GM19463 (cell line): ENCODE measurements around the gene NOL8.

Source experiments
- ATAC-seq: cut with Tn5 transposase; IDR thresholded peaks from one replicate; pipeline ENCODE4 v1.9.1; 2021; ENCODE audit warnings: mild to moderate bottlenecking, moderate library complexity; ENCODE audit not compliant: unreplicated experiment

Gene NOL8

DNA sequence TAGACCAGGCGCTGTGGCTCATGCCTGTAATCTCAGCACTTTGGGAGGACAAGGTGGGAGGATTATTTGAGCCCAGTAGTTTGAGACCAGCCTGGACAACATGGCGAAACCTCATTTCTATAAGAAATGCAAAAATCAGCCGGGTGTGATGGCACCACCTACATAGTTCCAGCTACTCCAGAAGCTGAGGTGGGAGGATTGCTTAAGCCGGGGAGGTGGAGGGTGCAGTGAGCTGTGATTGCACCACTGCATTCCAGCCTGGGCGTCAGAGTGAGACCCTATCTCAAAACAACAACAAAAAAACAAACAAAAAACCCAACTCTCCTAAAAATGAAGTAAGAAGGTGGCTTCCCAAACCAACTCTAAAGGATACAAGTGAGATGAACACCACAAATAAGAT, 54.6 kb downstream of the NOL8 start:
- no peak for ATAC-seq

DNA sequence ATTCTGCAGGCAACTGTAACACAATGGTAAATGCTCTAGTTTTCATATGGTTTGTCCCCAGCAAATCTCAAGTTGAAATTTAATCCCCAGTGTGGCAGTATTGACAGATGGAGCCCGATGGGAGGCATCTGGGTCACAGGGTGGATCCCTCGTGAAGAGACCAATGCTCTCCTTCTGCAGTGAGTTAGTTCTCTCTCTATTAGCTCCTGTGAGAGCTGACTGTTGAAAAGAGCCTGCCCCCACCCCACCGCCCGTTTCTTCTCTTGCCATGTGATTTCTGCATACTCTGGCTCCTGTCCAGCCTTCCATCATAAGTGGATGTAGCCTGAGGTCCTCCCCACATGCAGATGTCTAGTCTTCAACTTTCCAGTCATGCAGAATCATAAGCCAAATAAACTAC, 58.7 kb downstream of the NOL8 start:
- ATAC-seq, result no peak

- no peak for ATAC-seq
Measured at GRCh38 chr9:92265154-92265553, 60.0 kb downstream of the NOL8 start.

- ATAC-seq, result no peak
Measured at GRCh38 chr9:92263131-92263530, 62.0 kb downstream of the NOL8 start.

DNA sequence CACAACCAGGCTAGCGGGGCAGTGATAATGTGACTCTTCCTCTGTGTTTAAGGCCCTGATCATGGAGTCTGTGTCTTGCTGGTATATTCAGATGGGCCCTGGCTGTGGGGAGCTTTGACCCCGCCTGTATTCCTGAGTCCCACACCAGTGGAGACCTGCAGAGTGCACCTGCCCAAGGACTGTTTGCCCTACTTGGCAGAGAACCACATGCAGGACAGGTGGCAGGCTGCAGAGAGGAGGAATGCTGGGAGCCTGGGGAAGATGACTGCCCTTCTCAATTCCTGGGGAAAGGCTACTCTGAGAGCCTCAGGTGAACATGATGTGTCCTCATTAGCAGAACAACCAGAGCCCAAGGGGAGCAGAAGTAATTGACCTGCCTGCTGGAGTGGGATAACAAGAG, 67.8 kb downstream of the NOL8 start:
- no peak for ATAC-seq

DNA sequence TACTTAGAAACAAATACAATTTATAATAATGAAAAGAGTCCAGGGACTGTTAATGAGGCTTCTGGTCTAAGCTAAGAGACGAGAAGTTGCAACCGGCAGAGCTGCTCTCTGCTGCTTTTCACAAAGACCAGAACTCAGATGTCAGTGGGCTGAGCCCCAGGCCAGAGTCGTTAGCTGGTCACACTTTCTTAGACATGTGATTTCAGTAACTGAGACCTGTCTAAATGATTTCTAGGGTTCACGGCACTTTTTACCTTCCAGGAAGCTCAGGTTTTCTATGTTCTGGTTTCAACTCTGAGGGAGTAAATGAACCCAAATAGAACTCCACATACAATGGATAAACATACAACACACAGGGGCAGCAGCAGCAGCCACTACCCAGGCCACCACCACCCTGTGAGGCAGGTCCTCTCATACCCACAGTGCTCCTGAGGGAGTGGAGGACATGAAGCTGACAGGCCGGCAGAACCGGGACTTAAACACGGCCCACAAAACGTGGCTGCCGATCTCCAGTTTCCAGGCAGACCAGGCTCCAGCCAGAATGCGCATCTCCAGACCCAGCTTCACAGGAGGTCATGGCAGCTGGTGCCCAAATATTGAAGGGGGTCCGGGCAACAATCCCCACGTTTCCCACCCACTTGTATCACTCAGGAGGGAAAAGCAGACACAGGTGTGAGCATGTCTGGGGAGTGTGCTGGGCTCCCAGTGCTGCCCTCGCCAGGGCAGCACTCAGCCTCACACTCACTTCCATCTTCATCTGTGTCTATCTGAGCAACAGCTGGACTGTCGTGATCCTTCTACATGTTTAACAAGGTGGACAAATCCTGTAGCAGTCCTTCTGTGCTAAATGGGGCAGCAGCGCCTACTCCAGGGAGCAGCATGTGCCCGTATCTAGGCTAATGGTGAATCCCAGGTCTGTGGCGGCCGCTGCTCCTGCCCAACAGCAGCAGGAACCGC, 70.5 kb downstream of the NOL8 start:
- ATAC-seq, result no peak

DNA sequence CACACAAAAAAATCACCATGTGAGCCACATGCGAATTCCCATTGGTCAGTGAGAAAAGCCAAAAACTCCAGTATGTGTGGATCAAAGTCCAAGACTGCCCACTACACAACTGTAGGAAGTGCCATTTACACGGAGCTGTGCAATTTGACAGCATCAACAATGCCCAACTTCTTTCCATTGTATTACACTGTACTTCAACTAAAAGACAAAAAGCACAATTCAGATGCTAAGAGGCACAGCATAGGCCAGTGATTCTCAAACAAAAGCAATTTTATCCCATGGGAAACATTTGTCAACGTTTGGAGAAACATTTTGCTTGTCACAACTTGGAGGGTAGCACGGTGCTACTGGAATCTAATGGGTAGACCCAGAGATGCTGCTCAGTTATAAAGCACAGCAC, 71.5 kb downstream of the NOL8 start:
- ATAC-seq, result no peak

GRCh38 chr9:92247981-92248380, 77.2 kb downstream of the NOL8 start:
- no peak for ATAC-seq
